Vagina (tissue), 2 donors: Measurements from ENCODE around the gene ASCC2. TPM values are rescaled to one million over a fixed set of nuclear protein-coding genes. Genes with fewer than 3 reads are reported as not detected.

Experiments
- DNase-seq, 2 donors: peaks; one replicate each; pipeline ENCODE4 v3.0.0-alpha.2; 2017; ENCODE audit errors: extremely low spot score in 2 of 2
- H3K27ac ChIP-seq: fragments of 200-600 bp; sonication (generic); one replicate; pipeline ENCODE4 v1.5.1; 2019
- H3K27me3 ChIP-seq: fragments of 200-600 bp; sonication (generic); one replicate; pipeline ENCODE4 v1.5.1; 2019
- H3K36me3 ChIP-seq, 2 donors: fragments of 200-600 bp; sonication (generic); one replicate each; pipeline ENCODE4 v1.5.1; 2017 to 2019
- H3K4me1 ChIP-seq: fragments of 200-600 bp; sonication (generic); one replicate; pipeline ENCODE4 v1.5.1; 2019
- H3K4me3 ChIP-seq, 2 donors: fragments of 200-600 bp; sonication (generic); 1 replicate in 1 of 2; 2 replicates in 1 of 2; pipeline ENCODE4 v1.5.1; 2016 to 2019
- H3K9me3 ChIP-seq: fragments of 200-600 bp; sonication (generic); one replicate; pipeline ENCODE4 v1.5.1; 2019
- POLR2A ChIP-seq, 2 donors: fragments of 450-650 bp; IDR thresholded peaks; one replicate each; pipeline ENCODE4 v1.6.1; 2017; ENCODE audit warnings: antibody characterized with exemption in 2 of 2, mild to moderate bottlenecking in 2 of 2, moderate library complexity in 2 of 2
- POLR2AphosphoS5 ChIP-seq, 2 donors: sonication (generic); formaldehyde crosslinking; IDR thresholded peaks; one replicate each; pipeline ENCODE4 v1.9.0; 2017; ENCODE audit warnings: antibody characterized with exemption in 2 of 2, mild to moderate bottlenecking in 2 of 2, low read depth in 1 of 2; ENCODE audit not compliant: insufficient read depth in 1 of 2
- intact Hi-C: fragments of 100-400 bp; cut with DNase I; formaldehyde crosslinking; loops from one replicate; pipeline ENCODE4 v1.15.1; 2023
- total RNA-seq: library from RNA; depleted of rRNA; stranded (reverse); fragments of >200 nt; gene quantifications from one replicate; pipeline ENCODE4 v1.2.3, GENCODE V29; 2016
- TF ChIP-seq, protein P1 (sequence below), 3 experiments: fragments of 450-650 bp in 2 of 3; fragments of 200-600 bp in 1 of 3; sonication (generic) in 1 of 3; IDR thresholded peaks; one replicate each; pipeline ENCODE4 v1.5.1; 2017 to 2019; ENCODE audit warnings: antibody characterized with exemption in 3 of 3, mild to moderate bottlenecking in 2 of 3, moderate library complexity in 2 of 3

The ASCC2 gene
- total RNA-seq, 1 donor from 2014 or later, result 62.6 TPM

GRCh38 chr22:29872989-29873388 lies 34.9 kb upstream of the ASCC2 start:
- H3K9me3 ChIP-seq, result no peaks in the 10 kb centered on the region
- no peak for TF ChIP-seq POLR2AphosphoS5 (IDR thresholded peaks at IDR 0.05; ENCODE audit: insufficient read depth in 1 of 2, low read depth in 1 of 2)
- TF ChIP-seq, protein P1, sequence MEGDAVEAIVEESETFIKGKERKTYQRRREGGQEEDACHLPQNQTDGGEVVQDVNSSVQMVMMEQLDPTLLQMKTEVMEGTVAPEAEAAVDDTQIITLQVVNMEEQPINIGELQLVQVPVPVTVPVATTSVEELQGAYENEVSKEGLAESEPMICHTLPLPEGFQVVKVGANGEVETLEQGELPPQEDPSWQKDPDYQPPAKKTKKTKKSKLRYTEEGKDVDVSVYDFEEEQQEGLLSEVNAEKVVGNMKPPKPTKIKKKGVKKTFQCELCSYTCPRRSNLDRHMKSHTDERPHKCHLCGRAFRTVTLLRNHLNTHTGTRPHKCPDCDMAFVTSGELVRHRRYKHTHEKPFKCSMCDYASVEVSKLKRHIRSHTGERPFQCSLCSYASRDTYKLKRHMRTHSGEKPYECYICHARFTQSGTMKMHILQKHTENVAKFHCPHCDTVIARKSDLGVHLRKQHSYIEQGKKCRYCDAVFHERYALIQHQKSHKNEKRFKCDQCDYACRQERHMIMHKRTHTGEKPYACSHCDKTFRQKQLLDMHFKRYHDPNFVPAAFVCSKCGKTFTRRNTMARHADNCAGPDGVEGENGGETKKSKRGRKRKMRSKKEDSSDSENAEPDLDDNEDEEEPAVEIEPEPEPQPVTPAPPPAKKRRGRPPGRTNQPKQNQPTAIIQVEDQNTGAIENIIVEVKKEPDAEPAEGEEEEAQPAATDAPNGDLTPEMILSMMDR (IDR thresholded peaks at IDR 0.05), result no peak
- TF ChIP-seq POLR2A (IDR thresholded peaks at IDR 0.05), result no peak
- no peaks in the 10 kb centered on the region for H3K36me3 ChIP-seq
- no peaks in the 10 kb centered on the region for H3K4me1 ChIP-seq
- intact Hi-C loops, result no loop called here
- H3K27ac ChIP-seq, result no peak overlapping the region
- DNase-seq, result no peak
- H3K27me3 ChIP-seq, result no peaks in the 10 kb centered on the region
- no peak overlapping the region for H3K4me3 ChIP-seq

DNA sequence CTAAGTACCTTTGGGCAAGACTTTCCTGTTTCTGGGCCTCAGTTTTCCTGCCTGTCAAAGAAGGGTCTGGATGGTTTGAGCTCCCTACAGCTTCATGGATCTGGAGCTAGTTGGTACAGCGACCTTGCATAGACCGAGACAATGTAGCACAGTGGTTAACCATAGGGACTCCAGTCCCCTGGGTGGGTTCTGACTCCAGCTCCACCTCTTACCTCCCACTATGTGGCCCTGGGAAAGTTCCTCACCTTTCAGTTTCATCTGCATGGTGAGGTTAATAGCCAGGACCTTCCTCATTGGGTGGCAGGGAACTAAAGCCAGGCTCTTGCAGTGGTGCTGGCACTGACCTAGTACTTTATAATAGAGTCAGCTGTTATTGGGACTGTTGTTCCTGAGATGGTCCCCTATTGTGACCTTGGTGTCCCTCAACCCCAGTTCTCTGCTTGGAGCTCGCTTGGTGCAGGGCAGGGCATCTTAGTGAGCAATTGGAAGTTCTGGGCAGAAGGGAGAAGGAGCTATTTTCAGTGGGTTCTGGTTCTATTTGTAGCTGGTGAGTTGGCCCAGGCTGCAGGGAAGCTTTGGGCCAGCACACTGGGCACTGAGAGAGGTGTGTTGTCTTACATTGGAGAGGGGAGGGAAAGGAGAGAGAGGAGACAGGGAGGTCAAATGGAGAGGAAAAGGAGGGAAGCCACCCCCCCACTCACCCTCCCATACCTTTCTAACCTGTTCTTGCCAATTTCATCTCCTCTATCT lies 34.2 kb upstream of the ASCC2 start:
- DNase-seq, result no peak
- H3K27ac ChIP-seq, result no peak overlapping the region
- no peaks in the 10 kb centered on the region for H3K36me3 ChIP-seq
- intact Hi-C loops, result no loop called here
- TF ChIP-seq, protein P1 (IDR thresholded peaks at IDR 0.05), result no peak
- no peak for TF ChIP-seq POLR2A (IDR thresholded peaks at IDR 0.05)
- TF ChIP-seq POLR2AphosphoS5 (IDR thresholded peaks at IDR 0.05; ENCODE audit: insufficient read depth in 1 of 2, low read depth in 1 of 2), result no peak
- no peaks in the 10 kb centered on the region for H3K27me3 ChIP-seq
- H3K4me1 ChIP-seq, result no peaks in the 10 kb centered on the region
- no peaks in the 10 kb centered on the region for H3K9me3 ChIP-seq
- no peak overlapping the region for H3K4me3 ChIP-seq

DNA sequence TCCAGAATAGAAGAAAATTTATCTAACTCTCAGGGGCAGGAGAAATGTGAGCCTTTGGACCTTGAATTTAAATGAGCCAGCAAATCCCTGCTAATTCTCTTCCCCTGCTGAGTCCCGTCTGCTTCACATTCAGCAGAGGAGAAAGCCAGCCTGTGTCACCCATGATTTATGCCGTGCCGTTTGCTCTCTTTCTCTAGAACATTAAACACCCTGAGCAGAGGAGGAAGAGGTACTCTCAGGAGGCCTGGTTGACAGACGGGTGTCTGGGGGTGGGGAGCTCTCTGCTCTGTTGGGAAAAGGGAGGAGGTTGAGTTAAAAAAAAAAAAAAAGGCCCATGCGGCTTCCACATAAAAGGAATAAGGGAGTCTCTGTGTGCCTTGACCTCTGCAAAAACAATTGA lies 33.6 kb upstream of the ASCC2 start:
- DNase-seq, result no peak
- Histone ChIP-seq H3K36me3 (no peaks in the 10 kb centered on the region), H3K4me3 (no peak overlapping the region), H3K9me3 (no peaks in the 10 kb centered on the region), H3K27me3 (no peaks in the 10 kb centered on the region), H3K4me1 (no peaks in the 10 kb centered on the region), H3K27ac (no peak overlapping the region)
- TF ChIP-seq POLR2A (IDR thresholded peaks at IDR 0.05), result no peak
- TF ChIP-seq POLR2AphosphoS5 (IDR thresholded peaks at IDR 0.05; ENCODE audit: insufficient read depth in 1 of 2, low read depth in 1 of 2), result no peak
- TF ChIP-seq, protein P1 (IDR thresholded peaks at IDR 0.05), result no peak
- intact Hi-C loops, result no loop called here

DNA sequence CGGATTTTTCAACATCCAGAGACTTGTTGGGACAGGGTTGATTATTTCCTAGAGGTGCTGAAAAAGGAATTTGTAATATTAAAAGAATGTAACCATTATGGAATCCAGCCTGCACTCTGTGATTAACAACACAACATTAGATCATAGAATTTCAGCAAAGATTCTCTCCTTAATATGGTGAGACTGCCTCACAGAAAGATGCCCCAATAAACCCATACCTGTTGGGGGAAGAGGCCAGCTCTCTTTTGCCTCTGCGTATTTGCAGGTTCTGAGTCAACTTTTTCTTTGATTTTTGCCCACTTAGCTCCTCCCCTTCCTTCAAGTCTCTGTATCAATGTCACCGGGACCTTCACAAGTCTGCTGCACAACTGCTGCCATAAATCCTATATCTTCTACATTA lies 32.5 kb upstream of the ASCC2 start:
- TF ChIP-seq POLR2AphosphoS5 (IDR thresholded peaks at IDR 0.05; ENCODE audit: insufficient read depth in 1 of 2, low read depth in 1 of 2), result no peak
- TF ChIP-seq POLR2A (IDR thresholded peaks at IDR 0.05), result no peak
- TF ChIP-seq, protein P1 (IDR thresholded peaks at IDR 0.05), result no peak
- no peak for DNase-seq
- intact Hi-C loops, result no loop called here
- no peaks in the 10 kb centered on the region for H3K4me1 ChIP-seq
- no peaks in the 10 kb centered on the region for H3K9me3 ChIP-seq
- no peaks in the 10 kb centered on the region for H3K36me3 ChIP-seq
- no peaks in the 10 kb centered on the region for H3K27me3 ChIP-seq
- H3K4me3 ChIP-seq, result no peak overlapping the region
- no peak overlapping the region for H3K27ac ChIP-seq

GRCh38 chr22:29867851-29868250 lies 29.8 kb upstream of the ASCC2 start:
- Histone ChIP-seq H3K27me3 (no peaks in the 10 kb centered on the region), H3K36me3 (no peaks in the 10 kb centered on the region), H3K4me1 (no peaks in the 10 kb centered on the region), H3K9me3 (no peaks in the 10 kb centered on the region), H3K27ac (no peak overlapping the region), H3K4me3 (no peak overlapping the region)
- no peak for DNase-seq
- TF ChIP-seq, protein P1 (IDR thresholded peaks at IDR 0.05), result no peak
- TF ChIP-seq POLR2A (IDR thresholded peaks at IDR 0.05) (no peak), POLR2AphosphoS5 (IDR thresholded peaks at IDR 0.05; ENCODE audit: insufficient read depth in 1 of 2, low read depth in 1 of 2) (no peak)
- intact Hi-C loops, result no loop called here
